ENCODE data around the gene UGCG. TPM values are rescaled to one million over a fixed set of nuclear protein-coding genes. Genes with fewer than 3 reads are reported as not detected.

The UGCG gene
- total RNA-seq, 1 experiment from 2014 or later = 88.7 TPM

DNA sequence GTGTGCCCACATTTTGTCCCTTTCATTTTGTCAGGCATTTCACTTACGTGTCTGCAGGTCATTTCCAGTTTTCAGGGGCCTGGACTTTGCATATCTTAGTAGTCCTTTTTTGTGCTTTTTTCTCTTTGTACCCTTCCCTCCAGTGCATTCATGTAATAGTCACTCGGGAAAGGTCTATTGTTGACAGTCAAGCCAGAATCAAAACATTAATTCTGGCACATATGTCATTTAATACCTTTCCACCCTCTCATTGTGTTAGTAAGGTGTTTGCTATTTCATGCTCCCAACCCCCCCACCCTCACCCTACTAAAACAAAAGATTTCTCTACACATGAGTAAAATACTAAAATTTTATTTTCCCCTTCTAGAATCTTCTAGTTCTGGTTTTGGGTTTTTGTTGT is 42.7 kb downstream of the UGCG start:
- CTCF ChIA-PET = no interaction called here
- DNase-seq = no peak
- BruUV-seq (replicated peaks) = no TSS peak

DNA sequence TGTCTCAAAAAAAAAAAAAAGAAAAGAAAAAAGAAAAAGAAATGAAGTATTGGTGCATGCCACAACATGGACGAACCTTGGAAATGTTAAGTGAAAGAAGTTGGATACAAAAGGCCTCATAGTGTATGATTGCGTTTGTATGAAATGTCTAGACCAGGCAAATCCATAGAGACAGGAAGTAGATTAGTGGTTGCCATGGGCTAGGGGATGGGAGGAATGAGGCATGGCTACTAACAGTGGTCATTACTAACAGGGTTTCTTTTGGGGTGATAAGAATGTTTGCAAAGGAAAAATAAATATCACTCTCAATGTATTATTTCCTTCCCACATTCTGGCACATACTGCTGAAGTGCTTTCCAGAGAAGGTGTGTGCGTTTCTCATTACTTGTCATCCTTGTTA is 44.1 kb downstream of the UGCG start:
- H4K20me1 ChIP-seq (ENCODE audit: insufficient read depth) = no peaks in the 10 kb centered on the region
- CTCF ChIA-PET = no interaction called here
- H3K9me3 ChIP-seq (ENCODE audit: insufficient read depth, low read depth) = no peaks in the 10 kb centered on the region
- no peaks in the 10 kb centered on the region for H3K27me3 ChIP-seq (ENCODE audit: insufficient read depth, low read depth)
- H3K36me3 ChIP-seq (ENCODE audit: low read depth) = no peaks in the 10 kb centered on the region
- H3K4me2 ChIP-seq = no peak overlapping the region
- BruUV-seq (replicated peaks) = no TSS peak
- no peak overlapping the region for H3K27ac ChIP-seq
- H3F3A ChIP-seq (ENCODE audit: insufficient read depth, low read depth) = peaks cover 30% of the 10 kb centered on the region; the same call in 1 of the 2 replicates
- no peaks in the 10 kb centered on the region for H3K79me2 ChIP-seq (ENCODE audit: low read depth)
- TF ChIP-seq, protein P1, sequence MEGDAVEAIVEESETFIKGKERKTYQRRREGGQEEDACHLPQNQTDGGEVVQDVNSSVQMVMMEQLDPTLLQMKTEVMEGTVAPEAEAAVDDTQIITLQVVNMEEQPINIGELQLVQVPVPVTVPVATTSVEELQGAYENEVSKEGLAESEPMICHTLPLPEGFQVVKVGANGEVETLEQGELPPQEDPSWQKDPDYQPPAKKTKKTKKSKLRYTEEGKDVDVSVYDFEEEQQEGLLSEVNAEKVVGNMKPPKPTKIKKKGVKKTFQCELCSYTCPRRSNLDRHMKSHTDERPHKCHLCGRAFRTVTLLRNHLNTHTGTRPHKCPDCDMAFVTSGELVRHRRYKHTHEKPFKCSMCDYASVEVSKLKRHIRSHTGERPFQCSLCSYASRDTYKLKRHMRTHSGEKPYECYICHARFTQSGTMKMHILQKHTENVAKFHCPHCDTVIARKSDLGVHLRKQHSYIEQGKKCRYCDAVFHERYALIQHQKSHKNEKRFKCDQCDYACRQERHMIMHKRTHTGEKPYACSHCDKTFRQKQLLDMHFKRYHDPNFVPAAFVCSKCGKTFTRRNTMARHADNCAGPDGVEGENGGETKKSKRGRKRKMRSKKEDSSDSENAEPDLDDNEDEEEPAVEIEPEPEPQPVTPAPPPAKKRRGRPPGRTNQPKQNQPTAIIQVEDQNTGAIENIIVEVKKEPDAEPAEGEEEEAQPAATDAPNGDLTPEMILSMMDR (conservative IDR thresholded peaks at IDR 0.05) = no peak
- no peak for TF ChIP-seq EZH2 (IDR thresholded peaks at IDR 0.05; ENCODE audit: low read depth)
- no peak overlapping the region for H2AFZ ChIP-seq
- POLR2A ChIA-PET (ENCODE audit: unreplicated experiment) = interaction anchor here (0.7 kb wide), 1 partner anchor 13 kb away, joined by 3 read pairs; no protein-coding TSS in a partner anchor
- DNase-seq = no peak
- intact Hi-C loops (cut with micrococcal nuclease; ENCODE audit: unreplicated experiment) = no loop called here
- no peaks in the 10 kb centered on the region for H3K9me2 ChIP-seq (ENCODE audit: insufficient read depth)
- H3K4me3 ChIP-seq = no peak overlapping the region
- H3K4me1 ChIP-seq (replicated peaks; ENCODE audit: insufficient read depth) = no peaks in the 10 kb centered on the region; the same call in 1 of the 2 replicates

More for the DNA sequence above, 42.7 kb downstream of the UGCG start:
- no peaks in the 10 kb centered on the region for H4K20me1 ChIP-seq (ENCODE audit: insufficient read depth)
- no peak overlapping the region for H2AFZ ChIP-seq
- no peaks in the 10 kb centered on the region for H3K9me3 ChIP-seq (ENCODE audit: insufficient read depth, low read depth)
- no peaks in the 10 kb centered on the region for H3K79me2 ChIP-seq (ENCODE audit: low read depth)
- H3K36me3 ChIP-seq (ENCODE audit: low read depth) = peaks cover 9% of the 10 kb centered on the region
- H3F3A ChIP-seq (ENCODE audit: insufficient read depth, low read depth) = peaks cover 33% of the 10 kb centered on the region; the same call in 1 of the 2 replicates
- H3K4me3 ChIP-seq = no peak overlapping the region
- TF ChIP-seq EZH2 (IDR thresholded peaks at IDR 0.05; ENCODE audit: low read depth) = no peak
- TF ChIP-seq, protein P1 (conservative IDR thresholded peaks at IDR 0.05) = no peak
- no peaks in the 10 kb centered on the region for H3K27me3 ChIP-seq (ENCODE audit: insufficient read depth, low read depth)
- no peak overlapping the region for H3K27ac ChIP-seq
- H3K9me2 ChIP-seq (ENCODE audit: insufficient read depth) = no peaks in the 10 kb centered on the region
- no peak overlapping the region for H3K4me2 ChIP-seq
- H3K4me1 ChIP-seq (replicated peaks; ENCODE audit: insufficient read depth) = no peaks in the 10 kb centered on the region; the same call in 1 of the 2 replicates
- POLR2A ChIA-PET (ENCODE audit: unreplicated experiment) = no interaction called here
- intact Hi-C loops (cut with micrococcal nuclease; ENCODE audit: unreplicated experiment) = loop anchor here (10.0 kb wide), 1 partner anchor 345 kb away; the partner anchor contains the start of gene PTGR1

DNA sequence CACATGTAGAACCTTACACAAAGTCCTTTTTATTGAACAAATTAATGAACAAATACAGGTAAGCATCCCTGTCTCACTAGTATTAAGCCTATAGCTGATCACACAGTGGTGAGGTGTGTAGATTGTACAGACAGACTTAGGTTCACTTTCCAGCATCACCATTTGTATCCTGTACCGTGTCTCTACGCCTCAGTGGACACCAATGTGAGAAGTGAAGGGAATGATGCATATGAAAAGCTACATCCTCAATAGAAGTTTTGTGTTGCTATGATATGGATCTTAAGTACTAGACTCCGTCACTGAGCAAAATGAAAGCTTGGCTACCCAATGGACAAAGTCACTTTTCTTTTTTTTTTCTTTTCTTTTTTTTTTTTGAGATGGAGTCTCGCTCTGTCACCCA is 46.6 kb downstream of the UGCG start:
- ChIA-PET POLR2A (ENCODE audit: unreplicated experiment) (interaction anchor here (0.5 to 0.6 kb wide), 2 partner anchors 9 to 14 kb away, joined by 3 to 30 read pairs; no protein-coding TSS in a partner anchor), CTCF (no interaction called here)
- Histone ChIP-seq H4K20me1 (ENCODE audit: insufficient read depth) (no peaks in the 10 kb centered on the region), H3K9me3 (ENCODE audit: insufficient read depth, low read depth) (no peaks in the 10 kb centered on the region), H3K9me2 (ENCODE audit: insufficient read depth) (no peaks in the 10 kb centered on the region), H3K36me3 (ENCODE audit: low read depth) (no peaks in the 10 kb centered on the region), H3F3A (ENCODE audit: insufficient read depth, low read depth) (peaks cover 6% of the 10 kb centered on the region; the same call in 1 of the 2 replicates), H3K27me3 (ENCODE audit: insufficient read depth, low read depth) (no peaks in the 10 kb centered on the region), H3K27ac (no peak overlapping the region), H3K4me2 (no peak overlapping the region), H3K79me2 (ENCODE audit: low read depth) (no peaks in the 10 kb centered on the region), H3K4me3 (no peak overlapping the region), H3K4me1 (replicated peaks; ENCODE audit: insufficient read depth) (no peaks in the 10 kb centered on the region; the same call in 1 of the 2 replicates), H2AFZ (no peak overlapping the region)
- no peak for DNase-seq
- BruUV-seq (replicated peaks) = no TSS peak
- TF ChIP-seq, protein P1 (conservative IDR thresholded peaks at IDR 0.05) = no peak
- no peak for TF ChIP-seq EZH2 (IDR thresholded peaks at IDR 0.05; ENCODE audit: low read depth)
- intact Hi-C loops (cut with micrococcal nuclease; ENCODE audit: unreplicated experiment) = no loop called here

Measured in PC-9 (cell line).